Measurements from ENCODE around the gene SIRT4.

Gene SIRT4

GRCh38 chr12:120328228-120328627, 26.1 kb downstream of the SIRT4 start:
- TF ChIP-seq MAX (IDR thresholded peaks at IDR 0.05) (no peak), FOXM1 (IDR thresholded peaks at IDR 0.05; ENCODE audit: borderline replicate concordance, low read depth) (no peak), TCF12 (IDR thresholded peaks at IDR 0.05; ENCODE audit: low read depth) (no peak), ZBTB7A (IDR thresholded peaks at IDR 0.05; ENCODE audit: low read depth) (no peak), EGR1 (IDR thresholded peaks at IDR 0.05) (no peak), NFIC (IDR thresholded peaks at IDR 0.05) (no peak), TEAD4 (IDR thresholded peaks at IDR 0.05) (no peak), CREB1 (IDR thresholded peaks at IDR 0.05; ENCODE audit: low read depth) (no peak), TAF1 (IDR thresholded peaks at IDR 0.05; ENCODE audit: low read depth) (no peak), RAD21 (IDR thresholded peaks at IDR 0.05; ENCODE audit: low read depth) (no peak), EP300 (IDR thresholded peaks at IDR 0.05; ENCODE audit: borderline replicate concordance) (no peak), CEBPB (IDR thresholded peaks at IDR 0.05) (no peak), YY1 (IDR thresholded peaks at IDR 0.05; ENCODE audit: low read depth) (no peak)
- TF ChIP-seq, protein P1, sequence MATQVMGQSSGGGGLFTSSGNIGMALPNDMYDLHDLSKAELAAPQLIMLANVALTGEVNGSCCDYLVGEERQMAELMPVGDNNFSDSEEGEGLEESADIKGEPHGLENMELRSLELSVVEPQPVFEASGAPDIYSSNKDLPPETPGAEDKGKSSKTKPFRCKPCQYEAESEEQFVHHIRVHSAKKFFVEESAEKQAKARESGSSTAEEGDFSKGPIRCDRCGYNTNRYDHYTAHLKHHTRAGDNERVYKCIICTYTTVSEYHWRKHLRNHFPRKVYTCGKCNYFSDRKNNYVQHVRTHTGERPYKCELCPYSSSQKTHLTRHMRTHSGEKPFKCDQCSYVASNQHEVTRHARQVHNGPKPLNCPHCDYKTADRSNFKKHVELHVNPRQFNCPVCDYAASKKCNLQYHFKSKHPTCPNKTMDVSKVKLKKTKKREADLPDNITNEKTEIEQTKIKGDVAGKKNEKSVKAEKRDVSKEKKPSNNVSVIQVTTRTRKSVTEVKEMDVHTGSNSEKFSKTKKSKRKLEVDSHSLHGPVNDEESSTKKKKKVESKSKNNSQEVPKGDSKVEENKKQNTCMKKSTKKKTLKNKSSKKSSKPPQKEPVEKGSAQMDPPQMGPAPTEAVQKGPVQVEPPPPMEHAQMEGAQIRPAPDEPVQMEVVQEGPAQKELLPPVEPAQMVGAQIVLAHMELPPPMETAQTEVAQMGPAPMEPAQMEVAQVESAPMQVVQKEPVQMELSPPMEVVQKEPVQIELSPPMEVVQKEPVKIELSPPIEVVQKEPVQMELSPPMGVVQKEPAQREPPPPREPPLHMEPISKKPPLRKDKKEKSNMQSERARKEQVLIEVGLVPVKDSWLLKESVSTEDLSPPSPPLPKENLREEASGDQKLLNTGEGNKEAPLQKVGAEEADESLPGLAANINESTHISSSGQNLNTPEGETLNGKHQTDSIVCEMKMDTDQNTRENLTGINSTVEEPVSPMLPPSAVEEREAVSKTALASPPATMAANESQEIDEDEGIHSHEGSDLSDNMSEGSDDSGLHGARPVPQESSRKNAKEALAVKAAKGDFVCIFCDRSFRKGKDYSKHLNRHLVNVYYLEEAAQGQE (IDR thresholded peaks at IDR 0.05; ENCODE audit: low read depth): no peak
- TF ChIP-seq, protein P2, sequence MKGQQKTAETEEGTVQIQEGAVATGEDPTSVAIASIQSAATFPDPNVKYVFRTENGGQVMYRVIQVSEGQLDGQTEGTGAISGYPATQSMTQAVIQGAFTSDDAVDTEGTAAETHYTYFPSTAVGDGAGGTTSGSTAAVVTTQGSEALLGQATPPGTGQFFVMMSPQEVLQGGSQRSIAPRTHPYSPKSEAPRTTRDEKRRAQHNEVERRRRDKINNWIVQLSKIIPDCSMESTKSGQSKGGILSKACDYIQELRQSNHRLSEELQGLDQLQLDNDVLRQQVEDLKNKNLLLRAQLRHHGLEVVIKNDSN (IDR thresholded peaks at IDR 0.05): no peak

DNA sequence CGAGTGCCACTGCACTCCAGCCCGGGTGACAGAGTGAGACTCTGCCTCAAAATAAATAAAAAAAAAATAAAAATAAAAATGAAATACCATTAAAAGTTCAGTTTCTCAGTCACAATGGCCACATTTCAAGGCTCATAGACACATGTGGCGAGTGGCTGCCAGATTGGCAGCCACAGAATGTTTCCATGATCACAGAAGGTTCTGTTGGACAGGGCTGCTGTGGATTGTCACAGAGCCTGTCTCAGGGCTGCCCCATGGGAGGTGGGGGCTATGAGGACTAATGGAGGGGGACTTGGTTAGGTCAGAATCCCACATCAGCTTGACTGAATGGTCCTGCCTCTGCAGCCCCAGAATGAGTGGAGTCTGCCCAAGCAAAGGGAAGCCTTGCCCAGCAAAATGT, 29.3 kb downstream of the SIRT4 start:
- TF ChIP-seq EP300 (IDR thresholded peaks at IDR 0.05; ENCODE audit: borderline replicate concordance) (no peak), RAD21 (IDR thresholded peaks at IDR 0.05; ENCODE audit: low read depth) (no peak), FOXM1 (IDR thresholded peaks at IDR 0.05; ENCODE audit: borderline replicate concordance, low read depth) (no peak), CEBPB (IDR thresholded peaks at IDR 0.05) (no peak), YY1 (IDR thresholded peaks at IDR 0.05; ENCODE audit: low read depth) (no peak), TCF12 (IDR thresholded peaks at IDR 0.05; ENCODE audit: low read depth) (no peak), CREB1 (IDR thresholded peaks at IDR 0.05; ENCODE audit: low read depth) (no peak), ZBTB7A (IDR thresholded peaks at IDR 0.05; ENCODE audit: low read depth) (no peak), MAX (IDR thresholded peaks at IDR 0.05) (no peak), TAF1 (IDR thresholded peaks at IDR 0.05; ENCODE audit: low read depth) (no peak)

DNA sequence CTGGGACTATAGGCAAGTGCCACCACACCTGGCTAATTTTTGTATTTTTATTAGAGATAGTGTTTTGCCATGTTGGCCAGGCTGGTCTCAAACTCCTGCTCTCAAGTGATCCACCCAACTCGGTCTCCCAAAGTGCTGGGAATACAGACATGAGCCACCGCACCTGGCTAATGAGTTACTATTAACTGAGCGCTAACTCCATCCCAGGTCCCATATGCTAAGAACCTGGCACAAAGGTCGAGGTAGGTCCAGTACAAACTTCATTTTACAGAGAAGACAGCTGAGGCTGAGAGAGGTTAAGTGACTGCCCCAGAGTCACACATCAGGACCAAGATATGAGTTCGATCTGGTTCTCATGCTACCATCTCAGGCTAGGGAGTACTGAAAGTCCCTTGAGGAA, 29.9 kb downstream of the SIRT4 start:
- TF ChIP-seq TAF1 (IDR thresholded peaks at IDR 0.05; ENCODE audit: low read depth) (no peak), YY1 (IDR thresholded peaks at IDR 0.05; ENCODE audit: low read depth) (no peak), EP300 (IDR thresholded peaks at IDR 0.05; ENCODE audit: borderline replicate concordance) (no peak), CREB1 (IDR thresholded peaks at IDR 0.05; ENCODE audit: low read depth) (no peak), TEAD4 (IDR thresholded peaks at IDR 0.05) (no peak), CEBPB (IDR thresholded peaks at IDR 0.05) (no peak), RAD21 (IDR thresholded peaks at IDR 0.05; ENCODE audit: low read depth) (no peak), MAX (IDR thresholded peaks at IDR 0.05) (no peak), EGR1 (IDR thresholded peaks at IDR 0.05) (no peak), FOXM1 (IDR thresholded peaks at IDR 0.05; ENCODE audit: borderline replicate concordance, low read depth) (no peak), NFIC (IDR thresholded peaks at IDR 0.05) (no peak), ZBTB7A (IDR thresholded peaks at IDR 0.05; ENCODE audit: low read depth) (no peak), TCF12 (IDR thresholded peaks at IDR 0.05; ENCODE audit: low read depth) (no peak)
- TF ChIP-seq, protein P1 (IDR thresholded peaks at IDR 0.05; ENCODE audit: low read depth): no peak
- TF ChIP-seq, protein P2 (IDR thresholded peaks at IDR 0.05): no peak

GRCh38 chr12:120332523-120332922, 30.4 kb downstream of the SIRT4 start:
- TF ChIP-seq EP300 (IDR thresholded peaks at IDR 0.05; ENCODE audit: borderline replicate concordance): no peak
- TF ChIP-seq, protein P2 (IDR thresholded peaks at IDR 0.05): no peak
- TF ChIP-seq TCF12 (IDR thresholded peaks at IDR 0.05; ENCODE audit: low read depth): no peak
- TF ChIP-seq, protein P1 (IDR thresholded peaks at IDR 0.05; ENCODE audit: low read depth): no peak

Measured in Ishikawa (cell line).